ENCODE measurements around the gene STX1A.
"Not testable (repeated sequence)": the region's sequence is repeated elsewhere in the genome, so short reads cannot be mapped to it uniquely, and the experiment has no call there.

The STX1A gene

DNA sequence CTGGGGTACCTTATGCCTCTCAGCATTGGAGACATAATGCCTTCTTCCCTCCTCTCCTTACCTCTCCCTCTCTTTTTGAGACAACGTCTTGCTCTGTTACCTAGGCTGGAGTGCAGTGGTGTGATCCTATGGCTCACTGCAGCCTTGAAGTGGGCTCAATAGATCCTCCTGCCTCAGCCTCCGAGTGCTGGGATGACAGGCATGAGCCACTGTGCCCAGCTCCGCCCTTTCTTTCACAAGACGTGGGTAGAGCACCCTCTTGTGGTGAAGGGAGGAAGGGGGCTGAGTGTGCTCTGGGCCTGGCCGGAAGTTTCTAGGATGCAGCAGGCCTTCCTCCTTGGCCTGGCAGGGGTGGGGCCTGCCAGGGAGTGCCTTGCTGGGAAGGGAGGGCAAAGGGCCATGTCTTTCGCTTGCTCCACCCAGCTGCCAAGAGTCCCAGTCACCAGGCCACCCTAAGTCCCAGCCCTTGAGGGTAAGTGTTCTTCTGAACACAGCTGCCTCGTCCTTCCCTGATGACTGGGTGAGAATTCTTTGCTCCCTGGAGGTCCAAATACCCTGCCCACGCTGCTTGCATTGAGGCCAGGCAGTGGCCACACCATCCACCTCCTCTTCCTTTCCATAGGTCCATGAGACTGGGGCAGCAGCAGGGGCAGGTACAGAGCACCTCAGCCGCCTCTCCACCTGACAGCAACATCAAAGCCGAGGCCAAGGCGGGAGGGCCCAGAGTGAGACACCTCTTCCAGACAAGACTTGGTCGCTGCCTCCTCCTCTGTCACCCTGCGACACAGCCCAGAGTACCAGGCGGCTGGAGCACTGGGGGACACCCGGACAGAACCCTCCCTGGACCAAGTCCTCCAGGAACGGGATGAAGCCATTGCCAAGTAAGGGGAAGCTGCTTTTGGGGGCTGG is 15.4 kb upstream of the STX1A start:
- DNase-seq = peak; percentile 91

DNA sequence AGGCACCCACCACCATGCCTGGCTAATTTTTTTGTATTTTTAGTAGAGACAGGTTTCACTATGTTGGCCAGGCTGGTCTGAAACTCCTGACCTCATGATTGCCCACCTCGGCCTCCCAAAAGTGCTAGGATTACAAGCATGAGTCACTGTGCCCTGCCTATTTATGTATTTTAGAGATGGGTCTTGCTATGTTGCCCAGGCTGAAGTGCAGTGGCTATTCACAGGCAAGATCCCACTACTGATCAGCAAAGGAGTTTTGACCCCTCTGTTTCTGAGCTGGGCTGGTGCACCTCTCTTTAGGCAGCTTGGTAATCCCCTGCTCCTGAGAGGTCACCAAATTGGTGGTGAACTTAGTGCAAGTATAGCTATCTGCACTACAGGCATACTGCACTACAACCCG is 12.9 kb upstream of the STX1A start:
- DNase-seq = no peak

DNA sequence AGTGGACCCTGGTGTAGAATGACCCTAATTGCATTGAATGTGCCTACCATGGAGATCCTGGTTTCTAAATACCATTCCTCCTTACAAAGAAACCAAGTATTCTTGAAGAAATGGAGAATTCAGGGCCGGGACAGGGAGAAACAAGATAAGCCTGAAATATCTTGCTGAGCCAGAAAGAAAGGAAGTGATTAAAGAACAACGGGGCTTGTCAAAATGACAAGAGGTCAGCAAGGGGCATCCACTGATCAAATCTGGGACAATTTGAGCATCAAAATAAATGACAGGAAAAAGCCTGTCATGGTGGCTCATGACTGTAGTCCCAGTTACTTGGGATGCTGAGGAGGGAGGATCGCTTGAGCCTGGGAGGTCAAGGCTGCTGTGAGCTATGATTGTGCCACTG is 11.0 kb upstream of the STX1A start:
- no peak for DNase-seq

DNA sequence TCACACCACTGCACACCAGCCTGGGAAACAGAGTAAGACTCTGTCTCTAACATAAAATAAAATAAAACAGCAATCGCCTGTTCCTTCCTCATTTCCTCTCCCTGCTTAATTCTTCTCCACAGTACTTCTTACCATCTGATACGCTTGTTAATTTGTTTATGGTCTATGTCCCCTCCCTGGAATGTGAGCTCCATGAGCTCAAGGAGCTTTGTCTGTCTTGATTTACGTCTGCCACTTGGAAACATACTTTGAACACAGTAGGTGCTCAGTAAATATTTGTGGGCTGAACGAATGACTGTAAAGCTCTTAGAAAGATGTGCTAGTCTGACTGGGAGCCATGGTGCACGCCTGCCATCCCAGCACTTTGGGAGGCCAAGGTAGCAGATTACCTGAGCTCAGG is 9.1 kb upstream of the STX1A start:
- no peak for DNase-seq

DNA sequence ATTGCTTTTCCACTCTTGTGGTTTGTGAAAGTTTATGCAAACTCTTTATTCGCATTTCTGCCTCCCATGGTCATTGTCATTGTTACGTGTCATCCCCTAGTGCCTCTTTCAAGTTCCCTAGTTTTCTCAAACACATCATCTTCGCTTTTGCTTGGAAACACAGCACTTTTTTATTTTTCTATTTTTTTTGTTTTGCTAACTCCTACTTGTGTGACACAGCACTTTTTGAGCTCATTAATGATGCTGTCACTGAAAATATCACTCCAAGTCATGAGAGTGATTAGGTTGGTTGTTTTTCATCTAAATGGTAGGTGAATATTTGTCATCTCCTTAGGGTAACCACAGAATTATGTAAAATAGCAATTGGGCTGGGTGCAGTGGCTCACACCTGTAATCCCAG is 8.5 kb upstream of the STX1A start:
- no peak for DNase-seq

DNA sequence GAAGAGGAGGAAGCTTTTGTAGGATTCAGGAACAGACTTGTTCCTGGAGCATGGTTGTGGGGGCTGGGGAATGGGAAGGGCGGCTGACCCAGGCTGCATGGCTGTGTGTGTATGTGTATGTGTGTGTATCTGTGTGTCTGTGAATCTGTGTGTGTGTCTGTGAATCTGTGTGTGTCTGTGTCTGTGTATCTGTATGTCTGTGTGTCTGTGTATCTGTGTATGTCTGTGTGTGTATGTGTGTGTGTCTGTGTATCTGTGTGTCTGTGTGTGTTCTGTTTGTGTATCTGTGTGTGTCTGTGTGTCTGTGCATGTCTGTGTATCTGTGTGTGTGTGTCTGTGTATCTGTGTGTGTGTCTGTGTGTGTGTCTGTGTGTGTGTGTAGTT is 6.6 kb upstream of the STX1A start:
- no peak for DNase-seq

DNA sequence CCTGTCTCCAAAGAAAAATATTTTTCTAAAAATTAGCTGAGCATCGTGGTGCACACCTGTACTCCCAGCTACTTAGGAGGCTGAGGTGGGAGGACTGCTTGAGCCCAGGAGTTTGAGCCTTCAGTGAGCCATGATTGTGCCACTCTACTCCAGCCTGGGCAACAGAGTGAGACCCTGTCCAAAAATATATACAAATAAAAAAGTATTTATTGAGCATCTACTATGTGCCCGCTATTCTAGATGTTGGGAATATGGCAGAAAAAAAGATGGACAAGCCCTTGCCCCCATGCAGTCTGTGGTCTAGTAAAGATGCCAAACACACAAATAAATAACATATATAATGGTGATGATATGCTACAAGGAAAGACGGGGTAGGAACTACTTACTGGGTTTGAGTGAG is 4.3 kb upstream of the STX1A start:
- DNase-seq = no peak

DNA sequence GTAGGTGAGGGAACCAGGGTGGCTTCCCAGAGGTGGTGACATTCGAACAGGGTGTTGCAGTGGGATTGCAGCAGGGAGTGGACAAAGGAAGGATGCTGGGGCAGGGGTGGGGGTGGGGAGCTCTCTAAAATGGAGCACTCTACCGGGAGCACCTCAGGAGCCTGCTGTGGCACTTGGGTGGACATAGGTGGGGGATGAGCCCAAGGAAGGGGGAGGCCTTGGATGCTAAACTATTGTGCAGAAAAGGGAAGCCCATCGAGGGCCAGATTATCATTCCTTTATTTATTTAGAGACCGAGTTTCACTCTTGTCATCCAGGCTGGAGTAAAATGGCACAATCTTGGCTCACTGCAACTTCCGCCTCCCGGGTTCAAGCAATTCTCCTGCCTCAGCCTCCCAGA is 3.3 kb upstream of the STX1A start:
- DNase-seq = no peak

DNA sequence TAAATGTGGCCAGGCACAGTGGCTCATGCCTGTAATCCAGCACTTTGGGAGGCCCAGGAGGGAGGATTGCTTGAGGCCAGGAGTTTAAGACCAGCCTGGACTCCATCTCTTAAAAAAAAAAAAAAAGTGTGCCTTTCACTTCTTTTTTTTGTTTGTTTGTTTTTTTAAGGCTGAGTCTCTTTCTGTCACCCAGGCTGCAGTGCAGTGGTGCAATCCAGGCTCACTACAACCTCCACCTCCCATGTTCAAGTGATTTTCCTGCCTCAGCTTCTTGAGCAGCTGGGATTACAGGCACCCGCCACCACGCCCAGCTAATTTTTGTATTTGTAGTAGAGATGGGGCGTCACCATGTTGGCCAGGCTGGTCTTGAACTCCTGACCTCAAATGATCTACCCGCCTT is 2.7 kb upstream of the STX1A start:
- not testable (repeated sequence) for DNase-seq

DNA sequence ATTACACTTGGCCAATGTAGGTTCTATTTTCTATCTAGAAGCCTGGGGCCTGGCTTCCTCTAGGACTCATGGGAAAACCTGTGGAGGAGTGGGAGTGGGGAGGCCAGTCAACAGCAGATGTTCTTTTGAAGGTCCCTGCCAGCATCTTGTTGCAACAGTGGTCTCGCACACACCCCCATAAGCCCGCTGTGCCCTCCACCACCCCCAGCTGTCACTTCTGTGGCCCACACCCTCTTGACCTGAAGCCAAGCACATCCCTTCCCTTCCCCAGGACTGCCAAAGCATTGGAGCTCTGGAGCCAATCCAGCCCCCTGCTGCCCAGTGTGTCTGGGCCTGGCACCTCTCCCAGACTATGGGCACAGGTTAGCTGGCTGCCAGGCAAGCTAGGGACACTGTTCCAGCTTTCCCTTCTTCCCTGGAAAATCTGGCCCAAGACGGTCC is 1.9 kb upstream of the STX1A start:
- DNase-seq = no peak

DNA sequence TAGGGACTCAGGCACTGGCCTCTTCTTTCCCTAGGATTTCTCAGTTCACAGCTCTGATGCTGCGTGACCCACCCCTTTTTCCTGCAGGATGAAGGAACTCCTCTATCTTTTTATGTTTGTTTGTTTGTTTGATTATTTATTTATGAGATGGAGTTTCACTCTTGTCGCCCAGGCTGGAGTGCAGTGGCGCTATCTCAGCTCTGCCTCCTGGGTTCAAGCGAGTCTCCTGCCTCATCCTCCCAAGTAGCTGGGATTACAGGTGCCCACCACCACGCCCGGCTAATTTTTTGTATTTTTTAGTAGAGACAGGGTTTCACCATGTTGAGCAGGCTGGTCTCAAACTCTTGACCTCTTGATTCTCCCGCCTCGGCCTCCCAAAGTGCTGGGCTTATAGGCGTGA is 974 bp upstream of the STX1A start:
- DNase-seq = not testable (repeated sequence)

DNA sequence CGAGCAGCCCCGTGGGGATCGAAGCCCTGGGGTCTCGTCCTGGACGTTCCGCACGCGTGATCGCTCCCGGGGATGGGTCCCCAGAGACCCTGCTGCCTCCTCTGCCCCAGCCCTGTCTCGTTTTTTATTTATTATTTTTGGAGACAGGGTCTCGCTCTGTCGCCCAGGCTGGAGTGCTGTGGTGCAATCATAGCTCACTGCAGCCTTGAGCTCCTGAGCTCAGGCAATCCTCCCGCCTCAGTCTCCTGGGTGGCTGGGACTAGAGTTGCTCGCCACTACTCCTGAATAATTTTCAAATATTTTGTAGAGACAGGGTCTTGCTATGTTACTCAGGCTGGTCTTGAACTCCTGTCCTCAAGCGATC is 319 bp upstream of the STX1A start:
- DNase-seq = no peak

DNA sequence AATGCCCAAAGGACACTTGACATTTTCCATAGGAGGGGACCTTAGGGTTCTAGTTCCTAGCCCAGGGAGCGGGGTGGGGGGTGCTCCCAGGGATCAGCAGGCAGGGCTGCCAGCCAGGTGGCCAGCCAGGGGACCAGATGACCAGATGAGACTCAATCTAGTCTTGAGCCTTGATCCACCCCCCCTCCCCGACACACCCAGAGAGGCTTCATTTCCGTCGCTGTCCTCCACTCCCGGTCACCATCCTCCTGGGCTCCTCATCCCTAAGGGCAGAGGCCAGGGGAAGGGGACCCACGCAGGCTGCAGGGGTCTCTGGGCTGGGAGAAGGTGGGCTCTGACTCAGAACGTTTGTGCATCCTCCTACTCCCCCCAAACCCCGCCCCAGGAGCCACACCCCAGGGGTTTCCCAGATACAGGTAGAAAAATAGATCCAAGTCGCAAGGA is 1.0 kb downstream of the STX1A start:
- peak; percentile 34 for DNase-seq

DNA sequence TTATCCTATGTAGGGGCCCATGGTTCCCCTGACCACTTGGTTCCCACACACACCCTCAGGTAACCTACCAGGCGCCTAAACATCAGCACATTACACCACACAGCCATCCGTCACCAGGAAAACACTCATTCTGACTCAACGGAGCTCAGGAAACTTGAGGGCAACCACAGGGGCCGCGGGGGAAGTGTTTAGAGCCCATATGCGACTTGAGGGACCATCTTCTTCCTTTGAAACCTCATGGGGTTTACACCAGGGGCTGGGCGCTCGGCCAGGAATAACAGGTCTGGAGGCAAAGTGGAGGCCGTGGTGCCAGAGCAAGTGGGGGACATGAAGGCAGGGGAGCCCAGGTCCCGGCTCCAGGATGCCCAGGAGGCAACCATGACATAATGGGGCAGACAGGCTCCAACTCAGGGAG is 1.5 kb downstream of the STX1A start:
- peak; percentile 75 for DNase-seq

DNA sequence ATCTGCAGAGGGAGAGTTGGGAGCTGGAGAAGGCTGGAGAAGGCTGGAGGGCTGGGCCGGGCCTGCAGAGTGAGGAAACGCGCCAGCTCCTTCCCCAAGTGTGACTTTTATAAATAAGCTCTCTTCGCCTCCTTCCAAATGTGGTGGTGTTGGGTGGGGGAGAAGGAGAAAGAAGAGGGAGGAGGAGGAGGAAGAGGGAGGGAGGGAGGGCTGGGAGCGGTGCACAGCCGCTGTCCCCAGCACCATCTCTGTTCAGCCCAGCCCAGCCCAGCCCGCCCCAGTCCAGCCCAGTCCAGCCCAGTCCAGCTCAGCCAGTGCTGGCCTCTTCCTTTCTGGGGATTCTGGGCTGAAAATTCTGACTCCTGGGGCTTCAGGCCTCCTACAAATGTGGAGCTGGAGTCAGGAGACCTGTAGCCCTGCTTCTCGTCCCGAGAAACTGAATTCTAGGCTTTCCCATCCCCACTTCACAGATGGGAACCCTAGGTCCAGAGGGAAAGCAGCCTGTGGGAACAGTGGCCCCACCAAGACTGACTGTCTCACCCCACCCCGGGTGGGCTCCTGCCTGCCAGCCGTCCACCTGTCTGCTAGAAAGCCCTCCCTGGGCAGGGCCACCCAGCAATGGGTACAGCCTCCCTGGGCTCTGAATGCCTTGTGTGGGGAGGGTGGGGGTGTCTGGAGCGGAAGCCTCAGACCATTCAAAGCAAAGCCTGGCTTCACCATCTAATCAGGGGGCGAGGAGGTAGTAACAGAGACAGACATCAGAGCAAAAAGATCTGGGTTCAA is 2.3 kb downstream of the STX1A start:
- DNase-seq = no peak

DNA sequence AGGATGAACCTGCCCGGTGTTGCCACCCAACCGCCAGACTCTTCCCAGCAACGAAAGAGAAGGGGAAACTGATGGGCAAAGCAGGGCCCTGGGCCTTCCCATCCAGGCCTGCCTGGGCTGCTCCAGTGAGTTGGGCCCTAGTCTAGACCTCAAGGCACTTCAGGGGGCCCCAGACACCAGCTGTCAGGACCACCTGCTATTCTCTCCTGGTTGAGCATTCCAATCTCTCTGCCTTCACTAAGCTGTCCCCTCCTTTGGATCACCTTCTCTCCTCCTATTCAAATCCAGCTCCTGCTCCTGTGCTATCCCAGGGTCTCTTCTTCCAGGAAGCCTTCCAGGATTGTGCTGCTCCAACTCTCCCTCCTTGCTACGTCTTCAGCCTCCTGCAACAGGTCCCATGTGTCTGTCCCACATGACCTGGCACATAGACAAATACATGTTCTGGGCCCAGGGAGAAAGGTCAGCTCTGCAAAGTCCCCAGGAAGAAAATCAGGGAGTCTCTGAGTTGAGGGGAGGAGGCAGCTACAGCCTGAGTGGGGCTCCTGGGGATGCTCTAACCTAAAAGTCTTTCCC is 3.1 kb downstream of the STX1A start:
- no peak for DNase-seq

DNA sequence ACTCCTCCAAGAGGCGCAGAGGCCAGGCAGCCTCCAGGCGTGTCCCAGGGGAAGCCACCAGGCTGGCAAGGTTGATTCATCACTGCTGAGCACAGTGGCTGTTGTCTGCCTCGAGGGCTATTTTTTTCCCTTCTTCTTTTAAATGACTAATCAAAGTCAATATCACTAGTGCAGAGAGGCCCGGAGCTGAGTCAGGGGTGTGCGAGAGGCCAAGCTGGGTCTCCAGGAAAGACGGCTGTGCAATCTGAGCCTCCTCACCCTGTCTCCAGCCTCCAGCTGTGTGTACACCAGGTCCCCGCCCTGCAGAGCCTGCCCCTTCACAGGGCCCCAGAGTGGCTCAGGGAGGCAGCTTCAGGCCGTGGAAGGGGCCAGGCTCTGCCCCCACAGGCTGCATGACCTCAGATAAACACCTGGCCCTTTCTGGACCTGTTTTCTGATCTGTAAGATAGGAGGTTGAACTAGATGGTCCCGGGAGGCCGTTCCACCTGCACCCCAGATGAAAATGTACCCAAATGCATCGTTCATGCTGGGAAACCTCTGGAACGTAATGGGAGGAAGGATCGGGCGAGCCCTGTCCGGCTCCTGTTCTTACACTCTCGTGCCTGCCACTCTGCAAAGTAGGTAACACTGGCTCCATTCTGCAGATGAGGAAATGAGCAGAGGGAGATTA is 3.7 kb downstream of the STX1A start:
- DNase-seq = no peak

DNA sequence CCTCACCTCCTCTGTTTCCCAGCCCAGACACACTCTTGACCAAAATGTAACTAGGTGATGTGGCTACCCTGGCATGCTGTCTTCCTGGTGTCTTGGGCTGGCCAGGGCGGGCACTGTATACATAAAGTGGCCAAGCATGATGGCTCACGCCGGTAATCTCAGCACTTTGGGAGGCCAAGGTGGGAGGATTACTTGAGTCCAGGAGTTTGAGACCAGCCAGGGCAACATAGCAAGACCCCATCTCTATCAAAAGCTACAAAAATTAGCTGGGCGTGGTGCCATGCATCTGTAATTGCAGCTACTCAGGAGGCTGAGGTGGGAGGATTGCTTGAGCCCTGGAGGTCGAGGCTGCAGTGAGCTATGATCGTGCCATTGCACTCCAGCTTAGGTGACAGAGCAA is 6.2 kb downstream of the STX1A start:
- DNase-seq = not testable (repeated sequence)

DNA sequence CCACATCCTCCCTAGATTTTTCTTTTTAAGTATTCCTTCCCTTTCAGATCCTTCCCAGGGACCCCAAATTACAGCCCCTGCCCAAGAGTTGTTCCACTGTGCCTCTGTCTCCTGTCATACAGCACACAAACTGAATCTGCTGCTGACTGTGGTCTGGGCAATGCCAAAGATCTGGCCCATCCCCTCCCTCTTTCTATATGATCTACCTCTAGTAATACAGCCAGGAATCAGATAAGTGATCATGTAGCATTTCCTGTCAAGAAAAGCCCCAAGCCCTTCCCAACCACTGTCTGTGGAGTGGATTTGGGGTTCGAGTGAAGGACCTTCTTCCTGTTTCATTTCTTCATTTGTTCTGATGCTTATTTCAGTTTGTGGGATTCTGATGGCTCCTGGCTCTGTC is 6.7 kb downstream of the STX1A start:
- DNase-seq = no peak

DNA sequence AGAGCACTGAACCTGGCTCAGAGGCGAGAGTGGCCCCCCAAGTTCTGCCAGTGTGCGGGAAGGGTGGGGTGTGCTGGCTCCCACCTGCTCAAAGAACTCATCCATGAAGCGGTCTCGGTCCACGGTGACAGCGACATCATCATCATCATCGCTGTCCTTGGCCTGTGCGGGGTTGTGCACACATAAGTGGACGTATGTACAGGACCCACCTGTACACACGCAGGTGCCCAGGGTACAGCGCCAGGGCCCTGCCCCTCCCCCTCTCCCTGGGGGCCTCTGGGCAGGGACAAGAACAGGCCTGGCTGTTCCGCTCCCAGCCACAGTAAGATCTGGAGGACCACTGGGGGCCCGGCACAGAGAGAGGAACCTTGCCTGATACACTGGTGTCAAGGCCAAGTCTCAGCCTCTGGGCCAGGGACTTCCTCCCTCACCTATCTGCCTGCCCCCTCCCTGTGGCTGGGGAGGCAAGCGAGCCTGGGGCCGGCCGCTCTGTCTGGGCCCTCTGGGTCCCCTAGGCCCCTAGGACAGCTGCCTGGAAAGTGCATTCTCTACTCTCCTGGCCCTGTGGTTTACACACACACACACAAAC is 10.4 kb downstream of the STX1A start:
- DNase-seq = no peak

DNA sequence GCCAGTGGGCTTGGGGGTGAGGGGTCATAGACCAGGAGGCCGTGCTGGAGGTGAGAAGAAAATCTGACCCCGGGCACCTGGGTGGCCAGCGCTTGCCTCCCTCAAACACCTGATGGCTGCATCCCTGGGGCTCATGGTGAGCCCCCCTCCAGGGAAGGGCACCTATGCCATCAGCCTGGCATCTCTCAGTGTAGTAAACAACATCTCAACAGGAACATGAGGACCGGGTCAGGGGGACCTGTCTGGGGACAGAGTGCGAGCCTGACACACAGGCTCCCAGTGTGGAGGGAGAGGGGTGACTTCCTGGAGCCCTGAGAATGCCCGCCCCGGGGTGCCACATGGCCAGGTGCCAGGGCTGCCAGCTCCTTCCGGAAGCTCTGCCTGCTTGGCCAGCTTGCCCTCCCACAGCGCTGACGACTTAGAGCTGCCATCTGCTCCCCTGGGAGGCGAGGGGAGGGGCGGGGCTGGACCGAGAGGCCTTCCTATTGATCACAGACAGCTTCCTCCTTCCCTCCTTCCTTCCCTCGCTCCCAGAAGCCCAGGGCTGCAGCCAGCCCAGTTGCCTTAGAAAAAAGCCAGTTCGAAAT is 12.3 kb downstream of the STX1A start:
- DNase-seq = peak; percentile 24

All from CD4-positive, alpha-beta T cell treated with Interleukin-10 for 1 hour (primary cell).